ENCODE results near the gene CPA5. TPM values are rescaled to one million over a fixed set of nuclear protein-coding genes. Genes with fewer than 3 reads are reported as not detected.
"Not testable (repeated sequence)": the region's sequence is repeated elsewhere in the genome, so short reads cannot be mapped to it uniquely, and the experiment has no call there.

The CPA5 gene
- total and polyA plus RNA-seq, 2 experiments from 2014 or later, result 0.98 TPM; not detected in 1

GRCh38 chr7:130305433-130306042 lies 39.1 kb upstream of the CPA5 start:
- no peaks in the 10 kb centered on the region for H3K36me3 ChIP-seq
- H3K9me3 ChIP-seq (ENCODE audit: low read depth), result no peaks in the 10 kb centered on the region
- no peak overlapping the region for H3K4me3 ChIP-seq
- DNase-seq (ENCODE audit: low read depth in 1 of 2, low spot score in 1 of 2), result no peak
- no peak for TF ChIP-seq CTCF (IDR thresholded peaks at IDR 0.05; ENCODE audit: low read depth, low read length)
- no peak overlapping the region for H3K27ac ChIP-seq
- H3K4me1 ChIP-seq (ENCODE audit: low read depth), result no peaks in the 10 kb centered on the region
- H3K27me3 ChIP-seq, result no peaks in the 10 kb centered on the region

GRCh38 chr7:130309986-130310385 lies 34.6 kb upstream of the CPA5 start:
- no peak for TF ChIP-seq CTCF (IDR thresholded peaks at IDR 0.05; ENCODE audit: low read depth, low read length)
- Histone ChIP-seq H3K4me1 (ENCODE audit: low read depth) (no peaks in the 10 kb centered on the region), H3K4me3 (no peak overlapping the region), H3K36me3 (no peaks in the 10 kb centered on the region), H3K9me3 (ENCODE audit: low read depth) (no peaks in the 10 kb centered on the region), H3K27ac (no peak overlapping the region), H3K27me3 (no peaks in the 10 kb centered on the region)
- DNase-seq (ENCODE audit: low read depth in 1 of 2, low spot score in 1 of 2), result no peak

GRCh38 chr7:130314305-130314704 lies 30.3 kb upstream of the CPA5 start:
- DNase-seq (ENCODE audit: low read depth in 1 of 2, low spot score in 1 of 2), result no peak
- Histone ChIP-seq H3K4me3 (no peak overlapping the region), H3K4me1 (ENCODE audit: low read depth) (no peaks in the 10 kb centered on the region), H3K27ac (no peak overlapping the region), H3K36me3 (no peaks in the 10 kb centered on the region), H3K27me3 (no peaks in the 10 kb centered on the region), H3K9me3 (ENCODE audit: low read depth) (no peaks in the 10 kb centered on the region)
- TF ChIP-seq CTCF (IDR thresholded peaks at IDR 0.05; ENCODE audit: low read depth, low read length), result no peak

DNA sequence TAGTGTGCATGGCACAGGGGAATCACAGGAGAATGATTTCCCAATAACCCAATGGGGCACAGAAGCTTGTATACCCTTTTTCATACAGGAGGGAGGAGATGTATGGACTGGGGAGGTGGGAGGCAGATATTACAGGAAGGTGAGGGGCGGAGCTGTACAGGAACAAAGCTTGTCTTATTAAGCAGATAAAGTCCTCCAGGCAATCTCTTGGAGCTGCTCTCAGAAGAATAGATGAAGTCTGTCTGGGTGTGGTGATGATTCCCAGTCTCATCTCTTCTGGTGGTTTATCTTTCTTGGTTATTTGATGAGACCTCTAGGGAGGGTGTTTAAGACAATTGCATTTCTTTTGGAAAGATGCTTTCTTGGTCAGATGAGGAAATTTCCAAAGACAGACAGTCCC lies 25.1 kb upstream of the CPA5 start:
- H3K36me3 ChIP-seq, result no peaks in the 10 kb centered on the region
- H3K27me3 ChIP-seq, result no peaks in the 10 kb centered on the region
- no peak for DNase-seq (ENCODE audit: low read depth in 1 of 2, low spot score in 1 of 2)
- H3K4me1 ChIP-seq (ENCODE audit: low read depth), result no peaks in the 10 kb centered on the region
- no peaks in the 10 kb centered on the region for H3K9me3 ChIP-seq (ENCODE audit: low read depth)
- no peak for TF ChIP-seq CTCF (IDR thresholded peaks at IDR 0.05; ENCODE audit: low read depth, low read length)
- H3K4me3 ChIP-seq, result no peak overlapping the region
- H3K27ac ChIP-seq, result no peak overlapping the region

- not testable (repeated sequence) for DNase-seq (ENCODE audit: low read depth in 1 of 2, low spot score in 1 of 2); H3K4me1 ChIP-seq (ENCODE audit: low read depth); H3K4me3 ChIP-seq; H3K27me3 ChIP-seq; H3K27ac ChIP-seq; H3K9me3 ChIP-seq (ENCODE audit: low read depth); H3K36me3 ChIP-seq
These were observed 22.9 kb upstream of the CPA5 start for GRCh38 chr7:130321542-130322229.

DNA sequence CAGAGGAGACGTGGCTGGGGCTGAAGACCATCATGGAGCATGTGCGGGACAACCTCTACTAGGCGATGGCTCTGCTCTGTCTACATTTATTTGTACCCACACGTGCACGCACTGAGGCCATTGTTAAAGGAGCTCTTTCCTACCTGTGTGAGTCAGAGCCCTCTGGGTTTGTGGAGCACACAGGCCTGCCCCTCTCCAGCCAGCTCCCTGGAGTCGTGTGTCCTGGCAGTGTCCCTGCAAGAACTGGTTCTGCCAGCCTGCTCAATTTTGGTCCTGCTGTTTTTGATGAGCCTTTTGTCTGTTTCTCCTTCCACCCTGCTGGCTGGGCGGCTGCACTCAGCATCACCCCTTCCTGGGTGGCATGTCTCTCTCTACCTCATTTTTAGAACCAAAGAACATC lies 22.0 kb upstream of the CPA5 start:
- no peaks in the 10 kb centered on the region for H3K27me3 ChIP-seq
- H3K36me3 ChIP-seq, result no peaks in the 10 kb centered on the region
- H3K4me3 ChIP-seq, result no peak overlapping the region
- no peaks in the 10 kb centered on the region for H3K9me3 ChIP-seq (ENCODE audit: low read depth)
- H3K27ac ChIP-seq, result no peak overlapping the region
- DNase-seq (ENCODE audit: low read depth in 1 of 2, low spot score in 1 of 2), result no peak
- no peak for TF ChIP-seq CTCF (IDR thresholded peaks at IDR 0.05; ENCODE audit: low read depth, low read length)
- no peaks in the 10 kb centered on the region for H3K4me1 ChIP-seq (ENCODE audit: low read depth)

Data from cardiac muscle cell (in vitro differentiated cells and primary cell).